HepG2 (cell line): ENCODE results near the gene AFF4. TPM values are rescaled to one million over a fixed set of nuclear protein-coding genes. Genes with fewer than 3 reads are reported as not detected.
A peak's percentile ranks its signal among the peaks of the same experiment; 100 is the strongest.

Experiments used
- ADNP ChIP-seq: sonication (generic); formaldehyde crosslinking; IDR thresholded peaks from 2 replicates; pipeline ENCODE4 v1.4.0; 2020; ENCODE audit warnings: missing genetic modification reagents
- ATRX ChIP-seq: sonication (generic); formaldehyde crosslinking; IDR thresholded peaks from 2 replicates; pipeline ENCODE4 v1.4.0; 2020; ENCODE audit warnings: missing genetic modification reagents, borderline replicate concordance
- DBP ChIP-seq: sonication (generic); formaldehyde crosslinking; IDR thresholded peaks from 2 replicates; pipeline ENCODE4 v1.4.0; 2020; ENCODE audit warnings: missing genetic modification reagents; ENCODE audit errors: not compliant biosample characterization
- HBP1 ChIP-seq: IDR thresholded peaks from 2 replicates; pipeline ENCODE4 v1.6.1; 2016; ENCODE audit warnings: low read depth, control low read depth
- NCOA2 ChIP-seq: sonication (generic); formaldehyde crosslinking; IDR thresholded peaks from 2 replicates; pipeline ENCODE4 v1.8.0; 2022; ENCODE audit warnings: inconsistent platforms
- NR2F6 ChIP-seq, 2 experiments: IDR thresholded peaks; 2 replicates each; pipeline ENCODE4 v1.6.1; 2016; ENCODE audit warnings: antibody characterized with exemption in 1 of 2, mild to moderate bottlenecking in 1 of 2
- SIX1 ChIP-seq: sonication (generic); formaldehyde crosslinking; IDR thresholded peaks from 2 replicates; pipeline ENCODE4 v1.4.0; 2020; ENCODE audit warnings: missing genetic modification reagents, borderline replicate concordance
- SP4 ChIP-seq: sonication (generic); formaldehyde crosslinking; IDR thresholded peaks from 2 replicates; pipeline ENCODE4 v1.8.1; 2023; ENCODE audit warnings: mild to moderate bottlenecking, missing genetic modification reagents
- STAT6 ChIP-seq: sonication (generic); formaldehyde crosslinking; IDR thresholded peaks from 2 replicates; pipeline ENCODE4 v1.4.0; 2020; ENCODE audit warnings: missing genetic modification reagents, mild to moderate bottlenecking, borderline replicate concordance
- ZBTB40 ChIP-seq, 2 experiments: fragments of 450-650 bp in 1 of 2; sonication (generic) in 1 of 2; formaldehyde crosslinking in 1 of 2; IDR thresholded peaks; 2 replicates each; pipeline versions ENCODE4 v1.6.1 to v1.8.0; 2016 to 2022; ENCODE audit warnings: antibody characterized with exemption in 1 of 2, mild to moderate bottlenecking in 1 of 2, missing genetic modification reagents in 1 of 2
- ZBTB43 ChIP-seq: sonication (generic); formaldehyde crosslinking; conservative IDR thresholded peaks from 2 replicates; pipeline ENCODE4 v1.4.0; 2020; ENCODE audit warnings: missing genetic modification reagents
- ZNF441 ChIP-seq: sonication (generic); formaldehyde crosslinking; IDR thresholded peaks from 2 replicates; pipeline ENCODE4 v1.7.0; 2021; ENCODE audit warnings: missing genetic modification reagents, borderline replicate concordance
- ZNF644 ChIP-seq: IDR thresholded peaks from 2 replicates; pipeline ENCODE4 v1.6.1; 2016; ENCODE audit warnings: low read depth
- polyA plus RNA-seq, 8 experiments: library from polyadenylated mRNA; depleted of rRNA in 3 of 8; stranded (reverse) in 7 of 8; unstranded in 1 of 8; fragments of >200 nt; fragmentation: Illumina TruSeq in 4 of 8; extraction: Trizol in 4 of 8; gene quantifications; 2 replicates each; pipeline versions ENCODE4 v1.2.1 to v1.2.3, GENCODE V29; 2011 to 2016; ENCODE audit warnings: low read depth in 4 of 8, missing spikeins in 1 of 8, mixed read lengths in 1 of 8; ENCODE audit not compliant: insufficient read depth in 1 of 8
- total RNA-seq, 5 experiments: library from RNA; depleted of rRNA; stranded (reverse); fragments of >200 nt; fragmentation: Illumina TruSeq; extraction: Trizol; gene quantifications; 2 replicates each; pipeline ENCODE4 v1.2.3, GENCODE V29; 2016; ENCODE audit warnings: low read depth in 1 of 5

Gene AFF4
- total and polyA plus RNA-seq, 2 of the 13 experiments (the other 11 are each of a cell fraction or from before 2014, with no cell fraction given) = 22.1 to 25.5 TPM

DNA sequence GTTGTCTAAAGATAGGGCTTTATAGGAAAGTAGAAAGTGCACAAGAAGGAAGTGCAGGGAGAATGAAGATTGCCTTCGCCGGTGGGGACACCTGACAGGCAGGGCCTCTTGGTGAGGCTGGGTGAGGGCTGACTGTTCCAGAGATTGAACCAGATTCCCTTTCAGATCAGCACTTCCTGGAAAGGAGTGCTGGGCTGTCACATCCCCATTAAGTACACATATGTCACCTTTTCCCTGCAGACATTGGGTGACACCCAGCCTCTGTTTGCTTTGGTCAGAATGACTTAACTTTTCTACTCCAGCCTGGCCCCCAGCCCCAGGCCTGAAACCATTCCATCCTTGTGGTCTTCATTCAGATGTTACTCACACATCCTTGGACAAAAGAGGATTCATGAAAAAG lies 125.6 kb downstream of the AFF4 start (continued):
- TF ChIP-seq HBP1 (CRISPR knock-in tag) (no peak), NCOA2 (peak; percentile 66; the same call in 1 of the 2 replicates), ADNP (CRISPR knock-in tag) (no peak), ZNF441 (no peak), SP4 (no peak), ZBTB40 (IDR thresholded peaks at IDR 0.05) (no peak), ZBTB40 (CRISPR knock-in tag; IDR thresholded peaks at IDR 0.05) (0 out of 2 replicates have a peak, but pooled peaks have one; percentile 13), DBP (CRISPR knock-in tag) (no peak), ATRX (CRISPR knock-in tag) (no peak), STAT6 (CRISPR knock-in tag) (no peak), ZNF644 (0 out of 2 replicates have a peak, but pooled peaks have one; percentile 23), NR2F6 (IDR thresholded peaks at IDR 0.05) (0 out of 2 replicates have a peak, but pooled peaks have one; percentile 10), NR2F6 (CRISPR knock-in tag; IDR thresholded peaks at IDR 0.05) (peak; percentile 64), SIX1 (CRISPR knock-in tag) (peak; percentile 42; the same call in 1 of the 2 replicates), ZBTB43 (CRISPR knock-in tag) (peak; percentile 51; the same call in 1 of the 2 replicates)
